ENCODE data around the gene TSFM.

Gene TSFM

DNA sequence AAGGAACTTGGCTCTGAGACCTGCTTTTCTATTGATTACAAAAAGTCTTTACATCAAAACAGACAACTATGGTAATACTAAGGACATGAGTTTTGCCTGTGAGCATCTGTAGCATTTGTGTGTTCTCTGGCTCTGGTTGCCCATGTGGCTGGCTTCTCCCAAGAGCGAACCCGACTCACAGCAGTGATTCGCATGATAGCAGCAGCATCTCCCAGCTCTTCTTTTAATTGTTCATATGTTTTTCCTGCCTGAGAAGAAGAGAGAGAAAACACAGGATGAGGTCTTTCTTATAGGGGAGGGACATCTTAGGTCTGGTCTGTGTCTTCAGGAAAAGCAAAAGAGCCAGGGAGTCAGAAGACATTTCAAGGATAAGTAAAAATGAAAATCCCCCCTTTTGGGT lies 18.4 kb downstream of the TSFM start:
- H3K4me3 ChIP-seq (replicated peaks; ENCODE audit: low read depth, low read length) = no peak overlapping the region
- TF ChIP-seq, protein P1, sequence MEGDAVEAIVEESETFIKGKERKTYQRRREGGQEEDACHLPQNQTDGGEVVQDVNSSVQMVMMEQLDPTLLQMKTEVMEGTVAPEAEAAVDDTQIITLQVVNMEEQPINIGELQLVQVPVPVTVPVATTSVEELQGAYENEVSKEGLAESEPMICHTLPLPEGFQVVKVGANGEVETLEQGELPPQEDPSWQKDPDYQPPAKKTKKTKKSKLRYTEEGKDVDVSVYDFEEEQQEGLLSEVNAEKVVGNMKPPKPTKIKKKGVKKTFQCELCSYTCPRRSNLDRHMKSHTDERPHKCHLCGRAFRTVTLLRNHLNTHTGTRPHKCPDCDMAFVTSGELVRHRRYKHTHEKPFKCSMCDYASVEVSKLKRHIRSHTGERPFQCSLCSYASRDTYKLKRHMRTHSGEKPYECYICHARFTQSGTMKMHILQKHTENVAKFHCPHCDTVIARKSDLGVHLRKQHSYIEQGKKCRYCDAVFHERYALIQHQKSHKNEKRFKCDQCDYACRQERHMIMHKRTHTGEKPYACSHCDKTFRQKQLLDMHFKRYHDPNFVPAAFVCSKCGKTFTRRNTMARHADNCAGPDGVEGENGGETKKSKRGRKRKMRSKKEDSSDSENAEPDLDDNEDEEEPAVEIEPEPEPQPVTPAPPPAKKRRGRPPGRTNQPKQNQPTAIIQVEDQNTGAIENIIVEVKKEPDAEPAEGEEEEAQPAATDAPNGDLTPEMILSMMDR (IDR thresholded peaks at IDR 0.05; ENCODE audit: insufficient read depth, low read length, poor library complexity, severe bottlenecking) = no peak
- no peak for DNase-seq (ENCODE audit: extremely low read depth, insufficient read length)
- H3K36me3 ChIP-seq (ENCODE audit: control insufficient read depth, insufficient read depth, low read length) = no peaks in the 10 kb centered on the region; the same call in none of the 2 replicates
- no peaks in the 10 kb centered on the region for H3K27me3 ChIP-seq (replicated peaks; ENCODE audit: control insufficient read depth, insufficient read depth, low read length)

DNA sequence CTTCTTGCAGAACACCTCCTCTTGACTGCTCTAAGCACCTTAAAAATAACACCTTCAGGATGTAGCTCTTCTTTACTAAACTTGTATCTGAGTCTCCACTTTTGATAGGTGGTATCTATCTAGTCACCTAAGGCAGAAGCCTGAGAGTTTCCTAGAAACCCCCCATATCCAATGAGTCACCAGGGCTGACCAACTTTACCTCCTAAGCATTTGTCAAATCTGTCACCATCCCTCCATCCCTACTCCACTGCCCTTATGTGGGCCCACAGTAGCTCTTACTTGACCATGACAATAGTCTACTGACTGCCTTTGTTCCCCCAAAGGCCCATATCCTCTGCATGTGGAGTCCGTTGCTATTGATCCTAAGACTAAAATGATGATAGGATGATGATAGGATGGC lies 20.0 kb downstream of the TSFM start:
- TF ChIP-seq, protein P1 (IDR thresholded peaks at IDR 0.05; ENCODE audit: insufficient read depth, low read length, poor library complexity, severe bottlenecking) = no peak
- Histone ChIP-seq H3K27me3 (replicated peaks; ENCODE audit: control insufficient read depth, insufficient read depth, low read length) (no peaks in the 10 kb centered on the region), H3K36me3 (ENCODE audit: control insufficient read depth, insufficient read depth, low read length) (peaks cover under 1% of the 10 kb centered on the region), H3K4me3 (replicated peaks; ENCODE audit: low read depth, low read length) (no peak overlapping the region)
- DNase-seq (ENCODE audit: extremely low read depth, insufficient read length) = no peak

DNA sequence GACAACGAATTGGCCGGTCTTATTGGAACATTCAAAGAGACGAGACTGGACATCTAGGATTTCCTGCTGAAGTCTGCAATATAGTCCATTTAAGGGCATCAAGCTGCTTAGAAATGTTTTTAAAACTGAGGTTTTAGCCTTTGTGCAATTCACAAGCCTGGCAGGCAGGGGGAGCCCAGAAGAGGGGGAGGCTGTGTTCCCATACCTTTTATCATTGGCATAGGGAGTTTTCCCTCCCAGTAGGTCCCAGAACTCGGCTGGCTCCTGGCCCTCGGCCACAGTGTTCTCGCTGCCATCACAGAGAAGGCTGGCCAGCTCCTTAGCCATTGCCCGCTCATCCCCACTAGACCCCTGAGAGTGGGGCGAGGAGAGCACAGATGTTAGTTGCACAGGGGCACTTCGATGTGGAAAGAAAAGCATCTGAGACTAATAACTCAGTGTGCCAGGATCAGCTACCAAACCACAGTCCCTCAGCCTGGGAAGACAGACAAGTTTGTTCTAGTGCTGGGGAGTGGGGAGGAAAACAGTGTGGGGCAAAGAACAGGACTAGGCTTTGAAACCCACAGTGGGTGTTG lies 20.8 kb downstream of the TSFM start:
- TF ChIP-seq, protein P1 (IDR thresholded peaks at IDR 0.05; ENCODE audit: insufficient read depth, low read length, poor library complexity, severe bottlenecking) = peak; percentile 79
- Histone ChIP-seq H3K36me3 (ENCODE audit: control insufficient read depth, insufficient read depth, low read length) (peaks cover 5% of the 10 kb centered on the region), H3K4me3 (replicated peaks; ENCODE audit: low read depth, low read length) (no peak overlapping the region), H3K27me3 (replicated peaks; ENCODE audit: control insufficient read depth, insufficient read depth, low read length) (no peaks in the 10 kb centered on the region)
- no peak for DNase-seq (ENCODE audit: extremely low read depth, insufficient read length)

DNA sequence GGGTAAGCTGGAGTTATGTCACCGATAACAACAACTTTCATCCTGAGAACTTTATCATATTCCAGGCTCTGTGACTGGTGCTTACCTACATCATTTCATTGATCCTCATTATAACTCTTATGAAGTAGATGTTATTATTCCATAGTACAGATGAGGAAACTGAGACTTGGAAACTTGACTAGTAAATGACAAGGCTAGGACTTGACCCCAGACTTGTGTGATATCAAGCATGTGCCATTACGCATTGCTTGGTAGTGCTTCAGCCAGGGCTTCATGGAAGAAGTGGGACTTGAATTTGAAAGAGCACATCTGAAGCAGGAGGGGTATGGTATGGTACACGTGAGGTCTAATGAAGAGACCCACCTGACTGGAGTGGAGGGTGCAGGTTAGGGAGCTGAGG lies 24.1 kb downstream of the TSFM start:
- Histone ChIP-seq H3K4me3 (replicated peaks; ENCODE audit: low read depth, low read length) (no peak overlapping the region), H3K27me3 (replicated peaks; ENCODE audit: control insufficient read depth, insufficient read depth, low read length) (no peaks in the 10 kb centered on the region), H3K36me3 (ENCODE audit: control insufficient read depth, insufficient read depth, low read length) (peaks cover 5% of the 10 kb centered on the region)
- TF ChIP-seq, protein P1 (IDR thresholded peaks at IDR 0.05; ENCODE audit: insufficient read depth, low read length, poor library complexity, severe bottlenecking) = no peak
- no peak for DNase-seq (ENCODE audit: extremely low read depth, insufficient read length)

DNA sequence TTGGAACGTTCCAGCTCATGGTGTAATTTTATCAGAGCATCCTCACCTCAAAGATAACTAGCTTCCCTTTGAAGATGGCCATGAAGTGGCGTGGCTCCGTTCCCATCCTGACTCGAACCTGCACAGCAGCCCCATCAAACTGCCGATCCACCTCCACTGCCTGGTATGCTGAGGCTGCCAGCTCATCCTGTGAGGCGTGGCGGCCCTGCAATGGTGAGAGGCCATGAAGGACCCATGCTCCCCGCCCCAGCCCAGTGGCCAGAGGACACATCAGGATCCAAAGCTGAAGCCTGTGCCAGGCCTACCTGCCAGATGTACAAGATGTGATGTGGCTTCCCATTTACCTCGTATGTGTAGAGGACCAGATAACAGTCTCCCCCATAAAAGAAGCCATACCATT lies 24.7 kb downstream of the TSFM start:
- Histone ChIP-seq H3K36me3 (ENCODE audit: control insufficient read depth, insufficient read depth, low read length) (peaks cover 5% of the 10 kb centered on the region; the same call in 1 of the 2 replicates), H3K4me3 (replicated peaks; ENCODE audit: low read depth, low read length) (no peak overlapping the region), H3K27me3 (replicated peaks; ENCODE audit: control insufficient read depth, insufficient read depth, low read length) (no peaks in the 10 kb centered on the region)
- no peak for DNase-seq (ENCODE audit: extremely low read depth, insufficient read length)
- TF ChIP-seq, protein P1 (IDR thresholded peaks at IDR 0.05; ENCODE audit: insufficient read depth, low read length, poor library complexity, severe bottlenecking) = no peak

DNA sequence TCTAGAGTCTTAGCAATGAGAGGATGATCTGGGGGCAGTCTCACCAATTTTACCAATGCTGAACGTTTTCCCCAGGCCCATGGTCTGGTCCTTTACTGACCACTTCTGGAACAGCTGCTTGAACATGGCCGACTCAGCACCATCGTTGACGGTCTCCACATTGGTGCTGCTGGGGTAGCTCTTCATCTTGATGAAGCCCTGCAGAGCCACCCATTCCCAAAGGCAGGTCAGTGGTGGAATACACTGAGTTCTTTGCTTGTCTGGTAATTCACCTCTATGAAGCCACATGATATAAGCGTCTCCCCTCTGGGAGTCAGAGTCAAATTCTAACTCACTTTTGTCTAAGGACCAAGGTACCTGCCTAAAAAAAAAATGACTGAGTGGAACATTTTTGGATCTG lies 25.8 kb downstream of the TSFM start:
- Histone ChIP-seq H3K27me3 (replicated peaks; ENCODE audit: control insufficient read depth, insufficient read depth, low read length) (no peaks in the 10 kb centered on the region), H3K4me3 (replicated peaks; ENCODE audit: low read depth, low read length) (no peak overlapping the region), H3K36me3 (ENCODE audit: control insufficient read depth, insufficient read depth, low read length) (peaks cover 5% of the 10 kb centered on the region; the same call in 1 of the 2 replicates)
- TF ChIP-seq, protein P1 (IDR thresholded peaks at IDR 0.05; ENCODE audit: insufficient read depth, low read length, poor library complexity, severe bottlenecking) = no peak
- no peak for DNase-seq (ENCODE audit: extremely low read depth, insufficient read length)
